Kidney tubule cell (primary cell): ENCODE data around the gene CD96.
"Not testable (repeated sequence)": the region's sequence is repeated elsewhere in the genome, so short reads cannot be mapped to it uniquely, and the experiment has no call there.

Experiments
- DNase-seq: peaks from one replicate; pipeline ENCODE4 v3.0.0-alpha.2; 2018; ENCODE audit warnings: low spot score

CD96 gene, protein sequence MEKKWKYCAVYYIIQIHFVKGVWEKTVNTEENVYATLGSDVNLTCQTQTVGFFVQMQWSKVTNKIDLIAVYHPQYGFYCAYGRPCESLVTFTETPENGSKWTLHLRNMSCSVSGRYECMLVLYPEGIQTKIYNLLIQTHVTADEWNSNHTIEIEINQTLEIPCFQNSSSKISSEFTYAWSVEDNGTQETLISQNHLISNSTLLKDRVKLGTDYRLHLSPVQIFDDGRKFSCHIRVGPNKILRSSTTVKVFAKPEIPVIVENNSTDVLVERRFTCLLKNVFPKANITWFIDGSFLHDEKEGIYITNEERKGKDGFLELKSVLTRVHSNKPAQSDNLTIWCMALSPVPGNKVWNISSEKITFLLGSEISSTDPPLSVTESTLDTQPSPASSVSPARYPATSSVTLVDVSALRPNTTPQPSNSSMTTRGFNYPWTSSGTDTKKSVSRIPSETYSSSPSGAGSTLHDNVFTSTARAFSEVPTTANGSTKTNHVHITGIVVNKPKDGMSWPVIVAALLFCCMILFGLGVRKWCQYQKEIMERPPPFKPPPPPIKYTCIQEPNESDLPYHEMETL

DNA sequence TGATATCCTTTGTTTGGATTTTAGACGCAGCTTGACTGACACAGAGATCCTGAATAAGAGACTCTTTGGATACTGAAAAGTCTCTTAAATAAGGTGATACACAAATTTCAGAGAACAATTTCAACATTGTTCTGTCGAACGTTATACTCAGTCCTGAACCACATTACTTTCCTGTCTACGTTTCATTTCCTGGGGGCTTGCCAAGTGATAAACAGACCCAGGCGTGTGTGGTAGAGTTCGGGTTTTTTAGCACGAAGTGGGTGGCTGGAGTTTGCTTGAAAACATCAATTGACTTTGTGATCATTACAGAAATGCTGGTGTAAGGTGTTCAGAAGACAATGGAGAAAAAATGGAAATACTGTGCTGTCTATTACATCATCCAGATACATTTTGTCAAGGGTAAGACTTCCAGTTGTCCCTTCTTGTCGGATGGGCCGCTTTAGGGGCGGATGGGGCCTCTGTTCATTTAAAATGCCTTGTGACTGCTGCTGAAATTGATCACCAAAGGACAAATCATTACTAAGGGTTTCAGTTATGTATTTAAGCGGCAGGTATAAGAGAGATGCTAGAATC, at the start of gene CD96:
TSS of gene CD96 (plus strand) at position 287 of the 573 bp plus-strand sequence. CDS start at position 339, 52 bp downstream.
- DNase-seq: no peak

DNA sequence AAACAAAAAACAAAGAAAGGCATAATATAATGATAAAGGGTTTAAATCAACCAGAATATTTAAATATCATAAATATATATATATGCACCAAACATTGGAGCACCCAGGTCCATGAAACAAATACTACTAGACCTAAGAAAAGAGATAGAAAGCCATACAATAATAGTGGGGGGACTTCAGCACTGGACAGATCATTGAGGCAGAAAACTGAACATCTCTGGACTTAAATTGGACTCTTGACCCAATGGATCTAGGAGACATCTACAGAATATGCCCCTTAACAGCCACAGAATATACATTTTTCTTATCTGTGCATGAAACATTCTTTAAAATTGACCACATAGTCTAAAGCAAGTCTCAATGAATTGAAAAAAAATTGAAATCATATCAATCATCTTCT, 48.7 kb upstream of the CD96 start:
- no peak for DNase-seq

DNA sequence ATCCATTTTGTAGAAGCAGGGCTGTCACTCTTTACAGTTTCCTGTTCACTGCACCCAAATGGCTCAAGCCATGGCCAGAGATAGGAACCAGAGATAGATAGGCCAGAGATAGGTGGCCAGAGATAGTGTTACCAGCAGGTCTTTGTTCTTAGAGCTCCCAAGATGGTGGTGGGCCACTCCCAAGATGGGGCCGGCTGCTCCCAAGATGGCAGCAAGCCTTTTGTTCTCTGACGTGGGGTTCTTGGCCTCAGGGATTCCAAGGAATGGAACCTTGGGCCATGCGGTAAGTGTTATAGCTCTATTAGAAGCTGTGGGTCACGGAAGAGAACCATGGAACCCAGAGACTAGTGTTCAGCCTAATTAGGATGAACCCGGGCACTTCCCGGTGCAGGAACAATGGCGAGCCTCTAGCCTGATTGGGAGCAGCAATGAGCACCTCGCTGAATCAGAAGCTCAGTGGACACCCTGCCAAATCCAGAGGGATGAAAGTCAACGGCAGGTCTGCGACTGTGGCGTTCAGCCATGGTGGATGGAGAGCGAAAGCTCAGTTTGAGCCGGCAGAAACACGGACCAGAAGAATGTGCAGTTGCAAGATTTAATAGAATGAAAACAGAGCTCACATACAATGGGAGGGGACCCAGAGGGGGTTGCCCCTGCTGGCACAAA, 45.0 kb upstream of the CD96 start:
- no peak for DNase-seq

GRCh38 chr3:111498022-111498421, 44.0 kb upstream of the CD96 start:
- no peak for DNase-seq

DNA sequence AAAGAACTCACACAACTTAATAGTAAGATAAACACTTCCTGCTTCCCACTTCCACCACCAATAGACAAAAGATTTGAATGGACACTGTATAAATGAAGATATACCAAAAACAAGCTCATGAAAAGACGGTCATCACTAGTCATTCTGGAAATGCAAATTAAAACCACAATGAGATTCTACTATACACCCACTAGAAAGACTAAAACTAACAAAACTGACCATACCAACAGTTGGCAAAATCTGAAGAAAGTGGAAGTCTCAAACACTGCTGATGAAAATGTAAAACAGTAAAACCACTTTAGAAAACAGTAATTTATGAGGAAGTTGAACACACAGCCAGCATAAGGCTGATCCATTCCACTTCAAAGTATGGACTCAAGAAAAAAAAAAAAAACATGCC, 35.6 kb upstream of the CD96 start:
- no peak for DNase-seq

GRCh38 chr3:111509308-111509707, 32.7 kb upstream of the CD96 start:
- no peak for DNase-seq

GRCh38 chr3:111517801-111518200, 24.2 kb upstream of the CD96 start:
- no peak for DNase-seq

GRCh38 chr3:111519178-111519855, 22.7 kb upstream of the CD96 start:
- DNase-seq: no peak

GRCh38 chr3:111521891-111522290, 20.1 kb upstream of the CD96 start:
- DNase-seq: no peak

DNA sequence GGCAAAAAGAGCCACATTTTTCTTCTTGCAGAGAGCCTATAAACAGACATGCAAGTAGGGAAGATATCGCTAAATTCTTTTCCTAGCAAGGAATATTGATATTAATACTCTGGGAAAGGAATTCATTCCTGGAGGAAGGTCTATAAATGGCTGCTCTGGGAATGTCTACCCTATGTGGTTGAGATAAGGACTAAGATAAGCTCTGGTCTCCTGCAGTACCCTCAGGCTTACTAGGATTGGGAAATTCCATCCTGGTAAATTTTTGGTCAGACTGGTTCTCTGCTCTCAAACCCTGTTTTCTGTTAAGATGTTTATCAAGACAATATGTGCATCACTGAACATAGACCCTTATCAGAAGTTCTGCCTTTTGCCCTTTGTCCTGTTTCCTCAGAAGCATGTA, 17.5 kb upstream of the CD96 start:
- not testable (repeated sequence) for DNase-seq

GRCh38 chr3:111531446-111531845, 10.6 kb upstream of the CD96 start:
- DNase-seq: no peak

DNA sequence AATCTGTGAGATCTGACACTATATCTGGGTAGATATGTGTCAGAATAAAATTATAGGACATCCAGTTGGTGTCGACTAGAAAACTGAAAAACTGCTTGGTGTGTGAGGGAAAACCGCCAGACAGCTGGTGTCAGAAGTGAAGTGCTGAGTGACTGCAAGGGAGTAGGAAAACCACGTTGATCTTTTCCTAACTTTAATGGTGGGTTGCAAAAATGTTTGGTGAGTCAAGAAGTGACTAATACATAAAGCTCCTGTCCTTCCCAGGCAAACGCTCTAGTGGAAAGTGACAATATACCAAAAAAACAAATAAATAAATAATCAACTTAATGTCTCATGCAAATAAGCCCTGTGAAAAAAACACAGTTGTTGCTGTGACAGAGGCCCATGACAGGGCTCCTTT, 7.3 kb upstream of the CD96 start:
- peak; percentile 70 for DNase-seq

GRCh38 chr3:111538111-111538510, 3.9 kb upstream of the CD96 start:
- no peak for DNase-seq

DNA sequence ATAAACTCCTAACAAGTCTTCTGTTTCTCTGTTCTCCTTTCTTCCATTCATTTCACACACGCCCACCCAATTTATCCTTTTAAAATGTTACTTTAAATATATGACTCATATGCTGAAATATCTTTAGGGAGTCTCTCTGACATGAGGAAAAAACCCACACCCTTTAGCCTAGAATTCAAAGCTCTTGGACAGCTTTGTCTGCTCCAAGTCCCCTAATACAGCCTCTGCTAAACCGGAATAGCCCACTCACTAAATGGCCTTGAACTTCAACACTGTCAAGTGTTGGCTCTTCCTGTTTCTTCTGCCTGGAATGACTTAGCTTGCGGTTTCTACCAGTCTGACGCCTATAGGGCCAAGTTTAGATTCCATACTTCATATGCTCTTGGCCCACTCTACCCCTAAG, 3.3 kb upstream of the CD96 start:
- DNase-seq: peak; percentile 37

DNA sequence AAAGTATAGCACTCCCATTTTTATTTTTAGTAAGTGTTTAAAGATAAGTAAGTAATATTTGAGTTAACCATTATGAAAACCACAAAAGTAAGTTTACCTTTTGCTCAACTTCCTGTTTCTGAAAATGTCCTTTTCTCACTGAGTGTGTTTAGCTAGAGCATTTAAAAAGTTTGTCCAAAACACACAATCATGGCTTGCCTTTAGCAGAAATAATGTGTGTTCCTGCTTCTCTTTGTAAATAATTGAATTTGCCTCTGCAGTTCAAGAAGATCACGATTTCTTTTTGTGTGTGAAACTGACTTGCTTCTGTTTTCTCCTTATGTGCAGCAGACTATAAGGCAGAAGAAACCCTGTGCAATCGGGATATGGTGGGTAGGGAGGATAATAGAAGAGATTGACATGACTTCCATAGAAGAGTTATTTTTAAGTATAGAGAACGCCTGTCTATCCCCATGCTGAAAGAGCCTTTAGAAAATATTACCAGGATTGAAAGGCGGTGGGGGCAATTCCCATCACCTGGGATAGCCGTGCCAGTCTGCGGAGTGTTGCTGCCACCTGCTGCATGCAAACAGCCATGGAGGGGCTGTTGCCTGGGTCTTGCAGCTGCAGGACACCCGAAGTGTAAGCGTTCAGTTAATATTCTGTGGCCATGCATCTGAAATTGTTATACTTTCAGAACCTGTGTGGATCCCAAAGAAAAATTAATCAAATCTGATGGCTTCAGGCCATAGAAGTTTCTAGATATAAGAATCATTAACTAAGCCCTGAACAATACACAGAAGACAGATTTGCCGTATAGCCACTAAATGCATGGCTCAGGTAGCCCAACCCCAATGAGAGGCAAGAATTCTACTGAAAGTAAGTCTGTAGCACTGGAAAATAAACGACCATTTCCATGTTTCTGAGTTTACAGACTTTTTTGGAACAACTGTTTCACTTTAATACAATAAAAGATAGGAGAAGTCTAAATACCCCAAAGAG, 2.4 kb upstream of the CD96 start:
- peak; percentile 77 for DNase-seq

DNA sequence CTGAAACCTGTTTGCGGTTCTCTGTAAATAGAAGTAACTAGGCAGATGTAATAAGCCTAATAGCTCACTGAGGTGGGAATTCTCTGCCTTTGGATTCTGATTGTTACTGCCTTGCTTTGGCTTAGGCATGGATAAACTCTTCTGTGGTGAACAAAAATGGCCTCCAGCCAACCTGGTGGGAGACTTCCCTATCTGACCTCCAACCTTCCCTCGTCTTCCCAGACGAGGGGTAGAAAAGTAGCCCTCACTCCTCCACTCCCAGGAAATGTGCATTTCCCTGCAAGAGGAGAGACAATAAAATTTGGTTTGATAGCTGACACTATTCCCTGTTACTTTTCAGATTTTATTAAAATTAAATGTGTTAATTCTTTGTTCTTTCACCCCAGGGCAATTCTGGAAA, 606 bp upstream of the CD96 start:
- DNase-seq: no peak

GRCh38 chr3:111542611-111543300, 759 bp downstream of the CD96 start:
- DNase-seq: no peak

DNA sequence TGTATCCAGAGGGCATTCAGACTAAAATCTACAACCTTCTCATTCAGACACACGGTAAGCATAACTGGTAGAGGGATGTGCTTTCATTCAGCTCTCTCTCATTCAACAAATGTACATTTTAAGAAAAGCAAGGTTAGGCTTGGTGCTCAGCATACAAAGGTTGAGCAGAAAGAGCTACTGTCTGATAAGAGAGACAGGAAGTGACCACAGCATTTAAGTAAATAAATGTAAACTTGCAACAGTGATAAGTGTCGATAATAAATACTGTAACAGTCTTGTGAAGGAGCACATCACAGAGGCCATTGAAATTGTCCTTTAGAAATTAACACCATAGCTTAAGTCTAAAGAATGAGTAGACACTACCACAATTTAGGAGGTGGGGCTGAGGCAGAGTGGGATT, 3.4 kb downstream of the CD96 start:
- DNase-seq: no peak

GRCh38 chr3:111547631-111548030, 5.6 kb downstream of the CD96 start:
- no peak for DNase-seq

DNA sequence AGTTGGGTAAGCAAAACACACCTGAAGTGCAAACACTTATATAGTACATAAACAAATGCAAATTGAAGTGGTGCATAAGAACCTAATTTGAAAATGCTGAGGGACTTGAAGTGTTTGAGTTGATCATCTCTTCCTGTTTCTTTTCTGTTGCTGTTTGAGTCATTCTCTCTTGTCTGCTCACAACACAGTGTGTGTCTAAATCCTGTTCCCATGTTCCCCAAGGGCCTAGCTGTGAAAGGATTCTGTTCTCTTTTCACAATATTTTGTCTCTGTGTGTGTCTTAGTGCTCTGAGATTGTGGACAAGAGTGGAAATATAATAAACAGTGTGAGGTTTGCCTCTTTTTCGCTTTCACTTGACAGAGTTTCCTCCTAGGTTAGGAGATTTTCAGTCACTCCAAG, 6.1 kb downstream of the CD96 start:
- DNase-seq: no peak

GRCh38 chr3:111548756-111549155, 6.8 kb downstream of the CD96 start:
- DNase-seq: no peak
